EH (cell line): ENCODE data around the gene MYH1.

Source experiments
- DNase-seq: peaks from one replicate; pipeline ENCODE4 v3.0.0-alpha.2; 2015; ENCODE audit warnings: low read depth

Gene MYH1

GRCh38 chr17:10482252-10482651, 36.1 kb downstream of the MYH1 start:
- no peak for DNase-seq

- DNase-seq, result no peak
These were observed 40.6 kb downstream of the MYH1 start for GRCh38 chr17:10477701-10478100.

GRCh38 chr17:10474536-10474935, 43.8 kb downstream of the MYH1 start:
- DNase-seq, result no peak

GRCh38 chr17:10471858-10472257, 46.5 kb downstream of the MYH1 start:
- no peak for DNase-seq

- DNase-seq, result no peak
These were observed 48.9 kb downstream of the MYH1 start, which contains the start of gene MYH4 for GRCh38 chr17:10469459-10469858. Gene MYH4, minus strand, starts transcription at chr17:10469559. Its CDS starts 2,814 bp downstream, at chr17:10466745.

GRCh38 chr17:10463402-10463801, 54.9 kb downstream of the MYH1 start:
- DNase-seq, result no peak

- DNase-seq, result no peak
These were observed 58.3 kb downstream of the MYH1 start for GRCh38 chr17:10460062-10460461.

- no peak for DNase-seq
These were observed 59.6 kb downstream of the MYH1 start for GRCh38 chr17:10458701-10459100.

- no peak for DNase-seq
These were observed 60.4 kb downstream of the MYH1 start for GRCh38 chr17:10457952-10458351.

- no peak for DNase-seq
These were observed 71.1 kb downstream of the MYH1 start for GRCh38 chr17:10447026-10447931.
